Neural progenitor cell (in vitro differentiated cells): Measurements from ENCODE around the gene RTN4RL2. TPM values are rescaled to one million over a fixed set of nuclear protein-coding genes. Genes with fewer than 3 reads are reported as not detected.

Experiments
- DNase-seq: peaks from one replicate; pipeline ENCODE4 v3.0.0-alpha.2; 2016; ENCODE audit warnings: low spot score
- H2AFZ ChIP-seq: fragments of 200-600 bp; sonication (generic); replicated peaks from 2 replicates; pipeline ENCODE4 v1.6.1; 2016; ENCODE audit warnings: antibody characterized with exemption
- H3F3A ChIP-seq: fragments of 200-600 bp; sonication (generic); 2 replicates; pipeline ENCODE4 v1.6.1; 2016; ENCODE audit warnings: antibody characterized with exemption, low read depth
- H3K27ac ChIP-seq: fragments of 200-600 bp; sonication (generic); 2 replicates; pipeline ENCODE4 v1.5.1; 2016; ENCODE audit warnings: mild to moderate bottlenecking
- H3K27me3 ChIP-seq: fragments of 200-600 bp; sonication (generic); 2 replicates; pipeline ENCODE4 v1.6.1; 2016; ENCODE audit warnings: mild to moderate bottlenecking, moderate library complexity
- H3K36me3 ChIP-seq: fragments of 200-600 bp; sonication (generic); 2 replicates; pipeline ENCODE4 v1.5.1; 2016
- H3K4me1 ChIP-seq: fragments of 200-600 bp; sonication (generic); 2 replicates; pipeline ENCODE4 v1.6.1; 2016; ENCODE audit warnings: mixed run types
- H3K4me2 ChIP-seq: fragments of 200-600 bp; sonication (generic); 2 replicates; pipeline ENCODE4 v1.6.1; 2016
- H3K4me3 ChIP-seq: fragments of 200-600 bp; sonication (generic); 2 replicates; pipeline ENCODE4 v1.5.1; 2016
- H3K79me2 ChIP-seq: fragments of 200-600 bp; sonication (generic); 2 replicates; pipeline ENCODE4 v1.6.1; 2016; ENCODE audit warnings: low read depth
- H3K9ac ChIP-seq: fragments of 200-600 bp; sonication (generic); 2 replicates; pipeline ENCODE4 v1.6.1; 2016
- H3K9me3 ChIP-seq: fragments of 200-600 bp; sonication (generic); 2 replicates; pipeline ENCODE4 v1.5.1; 2016; ENCODE audit warnings: low read depth
- H4K20me1 ChIP-seq: fragments of 200-600 bp; sonication (generic); 2 replicates; pipeline ENCODE4 v1.6.1; 2016; ENCODE audit warnings: low read depth
- H3K27ac Mint-ChIP-seq: 3 replicates; pipeline ENCODE4 v1.8.0; 2021; ENCODE audit warnings: mixed read lengths
- H3K27me3 Mint-ChIP-seq: 2 replicates; pipeline ENCODE4 v1.8.0; 2022; ENCODE audit warnings: low read depth, mild to moderate bottlenecking, inconsistent platforms, moderate library complexity, mixed read lengths; ENCODE audit not compliant: insufficient read depth
- H3K36me3 Mint-ChIP-seq: 3 replicates; pipeline ENCODE4 v1.8.0; 2021; ENCODE audit warnings: mixed read lengths
- H3K4me1 Mint-ChIP-seq: 3 replicates; pipeline ENCODE4 v1.8.0; 2021; ENCODE audit warnings: mixed read lengths
- H3K4me3 Mint-ChIP-seq: 3 replicates; pipeline ENCODE4 v1.8.0; 2021; ENCODE audit warnings: mild to moderate bottlenecking, moderate library complexity, mixed read lengths
- H3K9me3 Mint-ChIP-seq: 3 replicates; pipeline ENCODE4 v1.8.0; 2020; ENCODE audit warnings: mixed read lengths
- CTCF ChIP-seq: fragments of 200-600 bp; sonication (generic); IDR thresholded peaks from 2 replicates; pipeline ENCODE4 v1.5.1; 2017; ENCODE audit warnings: antibody characterized with exemption, mild to moderate bottlenecking
- EZH2 ChIP-seq: fragments of 200-600 bp; sonication (generic); IDR thresholded peaks from 2 replicates; pipeline ENCODE4 v1.6.1; 2017; ENCODE audit warnings: antibody characterized with exemption, mild to moderate bottlenecking, moderate library complexity
- EZH2phosphoT487 ChIP-seq: fragments of 200-600 bp; sonication (generic); IDR thresholded peaks from 2 replicates; pipeline ENCODE4 v1.6.1; 2017; ENCODE audit warnings: antibody characterized with exemption
- total RNA-seq: library from RNA; depleted of rRNA; stranded (reverse); fragments of >200 nt; gene quantifications from 2 replicates; pipeline ENCODE4 v1.2.3, GENCODE V29; 2015; ENCODE audit warnings: low replicate concordance

Gene RTN4RL2
- total RNA-seq, 1 donor from 2014 or later: 0.13 TPM

DNA sequence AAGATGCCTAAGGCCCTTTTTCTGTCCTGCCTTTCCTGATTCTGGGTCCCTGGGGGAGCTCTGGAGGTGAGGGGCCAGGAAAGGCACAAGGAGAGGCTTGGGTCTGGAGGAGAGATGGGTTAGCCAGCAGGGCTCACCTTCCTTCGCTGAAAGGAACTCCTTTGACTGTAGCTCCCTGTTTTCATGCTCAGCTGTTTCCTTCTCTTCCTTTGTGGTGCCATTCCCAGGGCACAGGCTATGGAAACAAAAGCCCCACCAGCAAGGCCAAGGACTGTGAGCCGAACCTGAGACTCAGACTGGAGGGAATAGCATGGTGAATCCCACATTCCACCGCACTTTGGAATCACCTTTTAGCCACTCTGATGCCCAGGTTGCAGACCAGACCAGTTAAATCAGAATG, 43.9 kb upstream of the RTN4RL2 start:
- Histone ChIP-seq H3K9me3 (no peaks in the 10 kb centered on the region), H3F3A (no peaks in the 10 kb centered on the region), H3K4me2 (no peak overlapping the region), H3K36me3 (no peaks in the 10 kb centered on the region), H4K20me1 (no peaks in the 10 kb centered on the region), H3K79me2 (no peaks in the 10 kb centered on the region), H3K4me3 (no peak overlapping the region), H3K27me3 (no peaks in the 10 kb centered on the region), H3K4me1 (no peaks in the 10 kb centered on the region), H3K9ac (no peak overlapping the region), H2AFZ (no peak overlapping the region), H3K27ac (no peak overlapping the region)
- Mint-ChIP-seq H3K4me1 (no peaks in the 10 kb centered on the region), H3K27ac (no peak overlapping the region), H3K9me3 (no peaks in the 10 kb centered on the region), H3K27me3 (peaks cover 6% of the 10 kb centered on the region), H3K4me3 (no peak overlapping the region), H3K36me3 (peaks cover 15% of the 10 kb centered on the region)
- DNase-seq: no peak
- no peak for TF ChIP-seq CTCF
- no peak for TF ChIP-seq EZH2
- TF ChIP-seq EZH2phosphoT487: no peak

GRCh38 chr11:57417056-57417455, 43.3 kb upstream of the RTN4RL2 start:
- peaks cover 15% of the 10 kb centered on the region for H3K36me3 Mint-ChIP-seq

DNA sequence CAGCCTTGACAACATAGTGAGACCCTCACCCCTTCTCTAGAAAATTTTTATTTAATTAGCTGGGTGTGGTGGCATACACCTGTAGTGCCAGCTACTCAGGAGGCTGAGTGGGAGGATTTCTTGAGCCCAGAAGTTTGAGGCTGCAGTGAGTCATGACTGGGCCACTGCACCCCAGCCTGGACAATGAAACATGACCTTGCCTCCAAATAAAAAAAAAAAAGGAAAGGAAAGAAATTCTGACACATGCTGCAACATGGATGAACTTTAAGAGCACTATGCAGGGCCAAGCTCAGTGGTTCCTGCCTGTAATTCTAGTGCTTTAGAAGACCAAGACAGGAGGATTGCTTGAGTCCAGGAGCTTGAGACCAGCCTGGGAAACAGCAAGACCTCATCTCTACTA, 42.2 kb upstream of the RTN4RL2 start:
- Mint-ChIP-seq H3K9me3 (no peaks in the 10 kb centered on the region), H3K27me3 (peaks cover 6% of the 10 kb centered on the region), H3K4me3 (no peak overlapping the region), H3K4me1 (no peaks in the 10 kb centered on the region), H3K36me3 (peaks cover 13% of the 10 kb centered on the region), H3K27ac (no peak overlapping the region)
- no peak for DNase-seq
- no peaks in the 10 kb centered on the region for H3K36me3 ChIP-seq
- no peak overlapping the region for H2AFZ ChIP-seq
- H3K9me3 ChIP-seq: no peaks in the 10 kb centered on the region
- H3K27me3 ChIP-seq: no peaks in the 10 kb centered on the region
- no peak overlapping the region for H3K4me3 ChIP-seq
- H3K27ac ChIP-seq: no peak overlapping the region
- TF ChIP-seq EZH2phosphoT487: no peak
- TF ChIP-seq CTCF: no peak
- TF ChIP-seq EZH2: no peak
- H4K20me1 ChIP-seq: no peaks in the 10 kb centered on the region
- H3K4me1 ChIP-seq: no peaks in the 10 kb centered on the region
- no peaks in the 10 kb centered on the region for H3F3A ChIP-seq
- no peak overlapping the region for H3K9ac ChIP-seq
- no peaks in the 10 kb centered on the region for H3K79me2 ChIP-seq
- H3K4me2 ChIP-seq: no peak overlapping the region

More at GRCh38 chr11:57417056-57417455, 43.3 kb upstream of the RTN4RL2 start:
- H3K9me3 Mint-ChIP-seq: no peaks in the 10 kb centered on the region
- Histone ChIP-seq H4K20me1 (no peaks in the 10 kb centered on the region), H3F3A (no peaks in the 10 kb centered on the region), H3K79me2 (no peaks in the 10 kb centered on the region), H3K9ac (no peak overlapping the region), H3K36me3 (no peaks in the 10 kb centered on the region), H3K4me3 (no peak overlapping the region), H3K27ac (no peak overlapping the region), H3K4me2 (no peak overlapping the region), H3K9me3 (no peaks in the 10 kb centered on the region), H3K27me3 (no peaks in the 10 kb centered on the region), H3K4me1 (no peaks in the 10 kb centered on the region), H2AFZ (no peak overlapping the region)
- H3K27me3 Mint-ChIP-seq: peaks cover 6% of the 10 kb centered on the region
- H3K27ac Mint-ChIP-seq: no peak overlapping the region
- no peak overlapping the region for H3K4me3 Mint-ChIP-seq
- H3K4me1 Mint-ChIP-seq: no peaks in the 10 kb centered on the region
- TF ChIP-seq CTCF: no peak
- no peak for TF ChIP-seq EZH2
- no peak for TF ChIP-seq EZH2phosphoT487
- DNase-seq: no peak
